GM23248 (cell line): ENCODE results near the gene FRAS1.

Experiments
- EZH2 ChIP-seq: fragments of 200-600 bp; sonication (generic); IDR thresholded peaks from 2 replicates; pipeline ENCODE4 v1.6.1; 2018; ENCODE audit warnings: antibody characterized with exemption, mild to moderate bottlenecking; ENCODE audit not compliant: insufficient read depth, poor library complexity, severe bottlenecking
- EZH2phosphoT487 ChIP-seq: fragments of 200-600 bp; sonication (generic); IDR thresholded peaks from 2 replicates; pipeline ENCODE4 v1.6.1; 2018; ENCODE audit warnings: antibody characterized with exemption, moderate library complexity, mild to moderate bottlenecking, low read depth; ENCODE audit not compliant: insufficient read depth

DNA sequence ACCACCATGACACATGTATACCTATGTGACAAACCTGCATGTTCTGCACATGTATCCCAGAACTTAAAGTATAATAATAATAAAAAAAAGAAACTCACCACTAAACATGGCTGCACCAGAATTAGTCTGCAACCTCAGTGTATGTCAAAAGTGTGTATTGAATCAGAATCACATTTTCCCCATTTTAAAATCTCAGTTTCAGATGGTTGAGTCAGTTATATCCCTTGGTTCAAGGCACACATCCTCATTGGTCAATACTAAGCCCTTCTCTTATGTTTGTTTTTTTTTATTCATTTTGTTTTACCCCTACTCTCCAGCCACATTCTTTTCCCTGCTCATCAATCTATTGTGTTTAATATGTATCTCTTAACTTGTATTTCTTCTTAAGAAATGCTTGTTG is 436.6 kb downstream of the FRAS1 start:
- TF ChIP-seq EZH2phosphoT487 (no peak), EZH2 (no peak)
